ENCODE measurements around the gene GPR137C. TPM values are rescaled to one million over a fixed set of nuclear protein-coding genes. Genes with fewer than 3 reads are reported as not detected.

GPR137C gene
- total and polyA plus RNA-seq, 2 of the 8 experiments (the other 6 are each of a cell fraction or from before 2014, with no cell fraction given) = 2.7 to 4.3 TPM

DNA sequence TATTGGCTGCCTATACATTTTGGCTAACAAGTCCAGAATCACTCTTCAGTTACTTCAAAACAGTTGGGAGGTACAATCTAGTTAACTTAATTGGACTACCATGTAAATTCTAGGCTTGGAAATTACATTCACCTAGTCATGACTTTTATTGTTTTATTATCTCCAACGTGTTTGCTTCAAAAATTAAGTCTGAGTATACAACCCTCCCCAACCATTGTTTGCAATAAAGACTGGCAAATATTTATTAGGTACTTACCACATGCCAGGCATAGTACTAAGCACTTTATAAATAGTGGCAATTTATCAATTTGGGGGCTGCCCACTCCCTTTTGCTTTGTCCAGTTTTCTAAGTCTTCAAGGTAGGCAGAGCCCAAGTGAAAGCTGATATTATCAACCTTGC lies 30.6 kb upstream of the GPR137C start:
- H4K91ac ChIP-seq (replicated peaks; ENCODE audit: insufficient read length, low read length) = no peak overlapping the region
- H3K36me3 ChIP-seq (ENCODE audit: control insufficient read depth in 2 of 4, insufficient read depth in 4 of 4, low read length in 3 of 4) = no peaks in the 10 kb centered on the region
- FAIRE-seq = no peak
- no peak overlapping the region for H3K18ac ChIP-seq (ENCODE audit: extremely low read depth, low read length)
- no peaks in the 10 kb centered on the region for H4K20me1 ChIP-seq (replicated peaks in 1 of 2; ENCODE audit: control insufficient read depth in 1 of 2, insufficient read depth in 2 of 2, low read length in 2 of 2)
- H2BK5ac ChIP-seq (ENCODE audit: low read depth, low read length) = no peak overlapping the region
- H3K9me3 ChIP-seq (ENCODE audit: insufficient read depth in 2 of 2, low read depth in 1 of 2, low read length in 1 of 2) = no peaks in the 10 kb centered on the region
- H3K27me3 ChIP-seq (replicated peaks in 1 of 4; ENCODE audit: control insufficient read depth in 3 of 4, extremely low read depth in 1 of 4, insufficient read depth in 3 of 4, low read length in 3 of 4) = no peaks in the 10 kb centered on the region
- H4K8ac ChIP-seq (ENCODE audit: extremely low read depth, insufficient read depth, low read length) = no peak overlapping the region
- H3K23ac ChIP-seq (ENCODE audit: insufficient read length) = no peak overlapping the region
- H3K79me2 ChIP-seq (ENCODE audit: control insufficient read depth in 1 of 2, insufficient read depth in 2 of 2, low read length in 2 of 2) = no peaks in the 10 kb centered on the region
- no peak overlapping the region for H2AFZ ChIP-seq (ENCODE audit: low read length)
- no peak overlapping the region for H3K14ac ChIP-seq (ENCODE audit: insufficient read length)
- H3K23me2 ChIP-seq (ENCODE audit: low read depth, low read length) = no peaks in the 10 kb centered on the region
- no peak overlapping the region for H2BK20ac ChIP-seq (ENCODE audit: low read length)
- no peak overlapping the region for H3K4ac ChIP-seq (replicated peaks; ENCODE audit: insufficient read length, low read depth, low read length)
- H3K4me3 ChIP-seq (ENCODE audit: extremely low read depth in 1 of 4, insufficient read depth in 2 of 4, low read depth in 3 of 4, low read length in 4 of 4) = no peak overlapping the region
- DNase-seq (ENCODE audit: low read depth in 1 of 2, low spot score in 2 of 2) = no peak
- no peaks in the 10 kb centered on the region for H3K4me1 ChIP-seq (replicated peaks in 1 of 4; ENCODE audit: control insufficient read depth in 3 of 4, insufficient read depth in 4 of 4, low read length in 3 of 4)
- ChIA-PET POLR2A (ENCODE audit: partially characterized antibody) (no interaction called here), CTCF (ENCODE audit: partially characterized antibody) (no interaction called here)
- no peak overlapping the region for H2BK120ac ChIP-seq (replicated peaks; ENCODE audit: low read depth, low read length)
- H2BK15ac ChIP-seq (ENCODE audit: low read length) = no peak overlapping the region
- H4K5ac ChIP-seq (ENCODE audit: insufficient read length, low read depth, low read length) = no peak overlapping the region
- no peak overlapping the region for H2BK12ac ChIP-seq (ENCODE audit: low read depth, low read length)
- no peak overlapping the region for H3K4me2 ChIP-seq (ENCODE audit: insufficient read depth in 1 of 2, low read depth in 2 of 2, low read length in 2 of 2)
- H3K27ac ChIP-seq (ENCODE audit: low read depth, low read length) = no peak overlapping the region
- H3K56ac ChIP-seq (replicated peaks; ENCODE audit: insufficient read length, low read depth, low read length) = no peak overlapping the region
- no peak overlapping the region for H2AK5ac ChIP-seq (ENCODE audit: low read depth, low read length)
- H3K9ac ChIP-seq (replicated peaks in 1 of 4; ENCODE audit: extremely low read depth in 1 of 4, low read depth in 3 of 4, low read length in 3 of 4) = no peak overlapping the region
- TF ChIP-seq MAFK (IDR thresholded peaks at IDR 0.05; ENCODE audit: low read depth, low read length) (no peak), NRF1 (IDR thresholded peaks at IDR 0.05; ENCODE audit: low read depth, low read length) (no peak), SP2 (IDR thresholded peaks at IDR 0.05; ENCODE audit: low read length) (no peak), HDAC6 (IDR thresholded peaks at IDR 0.05; ENCODE audit: low read depth, low read length) (no peak), EZH2 (IDR thresholded peaks at IDR 0.05; ENCODE audit: low read depth, low read length, severe bottlenecking) (no peak), BCL11A (IDR thresholded peaks at IDR 0.05; ENCODE audit: low read depth in 2 of 2, low read length in 2 of 2) (no peak), RFX5 (IDR thresholded peaks at IDR 0.05; ENCODE audit: borderline replicate concordance, low read depth, low read length) (no peak), KDM1A (IDR thresholded peaks at IDR 0.05; ENCODE audit: borderline replicate concordance, low read length) (no peak), KDM5A (IDR thresholded peaks at IDR 0.05; ENCODE audit: low read length) (no peak), GABPA (IDR thresholded peaks at IDR 0.05; ENCODE audit: borderline replicate concordance, insufficient read depth, low read length) (no peak)
- 85% methylated on average over 1 of the region's 1 CpG; no CpG with 5 or more reads in 1 of the 2 experiments for WGBS, 2 experiments (ENCODE audit: extremely low coverage in 1 of 2, insufficient coverage in 1 of 2, insufficient read length in 1 of 2, insufficient replicate concordance in 2 of 2, low coverage in 1 of 2, low lambda C conversion rate in 2 of 2, missing lambda C conversion rate in 1 of 2)
- H3K79me1 ChIP-seq (ENCODE audit: low read depth, low read length) = no peaks in the 10 kb centered on the region
